ENCODE data around the gene RFX1.

The RFX1 gene

GRCh38 chr19:13914777-13915176, 91.3 kb downstream of the RFX1 start:
- no peak overlapping the region for H3K4me3 ChIP-seq (ENCODE audit: low read depth, low read length)

GRCh38 chr19:13913352-13913751, 92.8 kb downstream of the RFX1 start:
- H3K4me3 ChIP-seq (ENCODE audit: low read depth, low read length), result no peak overlapping the region

All from iPS-11a (cell line).